Measurements from ENCODE around the gene RAB11FIP4. TPM values are rescaled to one million over a fixed set of nuclear protein-coding genes. Genes with fewer than 3 reads are reported as not detected.

Gene RAB11FIP4
- total and polyA plus RNA-seq, 10 of the 15 experiments (the other 5 are each of a cell fraction or from before 2014, with no cell fraction given) = 1.4 to 27.0 (median 17.6) TPM

GRCh38 chr17:31541559-31541958 lies 150.1 kb downstream of the RAB11FIP4 start:
- H3K36me3 ChIP-seq (ENCODE audit: control insufficient read depth in 2 of 2, insufficient read depth in 2 of 2, low read length in 1 of 2) = no peaks in the 10 kb centered on the region; a peak in 1 of 4 replicates
- H3K79me2 ChIP-seq (ENCODE audit: control insufficient read depth, insufficient read depth, low read length) = no peaks in the 10 kb centered on the region
- CTCF ChIA-PET = interaction anchor here (1.0 to 3.0 kb wide), 3 partner anchors 106 to 301 kb away, joined by 3 to 12 read pairs (median 4); no protein-coding TSS in a partner anchor
- H2AFZ ChIP-seq (ENCODE audit: control insufficient read depth, low read depth, low read length) = no peak overlapping the region
- intact Hi-C loops (cut with micrococcal nuclease; ENCODE audit: unreplicated experiment) (no loop called here), in situ Hi-C loops (cut with MboI) (no loop called here)
- WGBS (ENCODE audit: insufficient coverage, insufficient replicate concordance, low lambda C conversion rate, missing lambda C conversion rate) = 57% methylated on average over 5 of the region's 5 CpGs
- SMC1A ChIA-PET (ENCODE audit: uncharacterized antibody, unreplicated experiment) = interaction anchor here (0.6 to 2.3 kb wide), 4 partner anchors 59 to 301 kb away, joined by 3 to 7 read pairs (median 3); no protein-coding TSS in a partner anchor
- H3K4me1 ChIP-seq (ENCODE audit: control insufficient read depth, insufficient read depth, low read length) = peaks cover 22% of the 10 kb centered on the region
- peak; percentile 57 for ATAC-seq
- no TSS peak for BruUV-seq (replicated peaks)
- no peak for FAIRE-seq
- no peak overlapping the region for H3K9ac ChIP-seq (ENCODE audit: control insufficient read depth, insufficient read depth, low read length)
- H3K4me3 ChIP-seq = no peak overlapping the region
- no peaks in the 10 kb centered on the region for H3K27me3 ChIP-seq (replicated peaks in 1 of 2; ENCODE audit: control insufficient read depth in 2 of 2, insufficient read depth in 2 of 2, low read length in 1 of 2)
- DNase-seq (ENCODE audit: low read depth, low spot score) = no peak
- RAD21 ChIA-PET (ENCODE audit: unreplicated experiment) = interaction anchor here (0.5 to 1.3 kb wide), 2 partner anchors 202 to 301 kb away, joined by 3 read pairs; no protein-coding TSS in a partner anchor
- H4K20me1 ChIP-seq (ENCODE audit: control insufficient read depth, insufficient read depth) = peaks cover 3% of the 10 kb centered on the region
- POLR2A ChIA-PET = interaction anchor here (1.6 kb wide), 1 partner anchor 53 kb away, joined by 4 read pairs; no protein-coding TSS in a partner anchor
- no peak overlapping the region for H3K27ac ChIP-seq (ENCODE audit: control insufficient read depth, insufficient read depth)
- H3K9me3 ChIP-seq (replicated peaks; ENCODE audit: control insufficient read depth, insufficient read depth, low read length) = no peaks in the 10 kb centered on the region; the same call in 2 of the 3 replicates
- H3K4me2 ChIP-seq (ENCODE audit: control insufficient read depth, insufficient read depth) = no peak overlapping the region
- TF ChIP-seq CTCF (IDR thresholded peaks at IDR 0.05 in 2 of 3, conservative IDR thresholded peaks at IDR 0.05 in 1 of 3; ENCODE audit: control insufficient read depth in 2 of 3, extremely low read depth in 1 of 3, insufficient read depth in 1 of 3, low read depth in 3 of 3, low read length in 3 of 3) (peak in 1 of 3 experiments; percentile 36; a peak in 1 of 6 replicates), ASH2L (IDR thresholded peaks at IDR 0.05; ENCODE audit: borderline replicate concordance, low read depth) (no peak), HSF1 (IDR thresholded peaks at IDR 0.05; ENCODE audit: low read depth, low read length) (no peak), BCL11A (IDR thresholded peaks at IDR 0.05; ENCODE audit: low read depth, low read length) (no peak)
